AG09319 (cell line): ENCODE measurements around the gene C2orf69.

Source experiments
- DNase-seq: peaks from one replicate; pipeline ENCODE4 v3.0.0-alpha.2; 2010; ENCODE audit warnings: low read depth; ENCODE audit errors: extremely low read depth
- TF ChIP-seq, protein P1 (sequence below): IDR thresholded peaks from 2 replicates; pipeline ENCODE4 v1.5.1; 2011; ENCODE audit warnings: low read depth, mild to moderate bottlenecking, inconsistent platforms, low read length, moderate library complexity

C2orf69 gene

DNA sequence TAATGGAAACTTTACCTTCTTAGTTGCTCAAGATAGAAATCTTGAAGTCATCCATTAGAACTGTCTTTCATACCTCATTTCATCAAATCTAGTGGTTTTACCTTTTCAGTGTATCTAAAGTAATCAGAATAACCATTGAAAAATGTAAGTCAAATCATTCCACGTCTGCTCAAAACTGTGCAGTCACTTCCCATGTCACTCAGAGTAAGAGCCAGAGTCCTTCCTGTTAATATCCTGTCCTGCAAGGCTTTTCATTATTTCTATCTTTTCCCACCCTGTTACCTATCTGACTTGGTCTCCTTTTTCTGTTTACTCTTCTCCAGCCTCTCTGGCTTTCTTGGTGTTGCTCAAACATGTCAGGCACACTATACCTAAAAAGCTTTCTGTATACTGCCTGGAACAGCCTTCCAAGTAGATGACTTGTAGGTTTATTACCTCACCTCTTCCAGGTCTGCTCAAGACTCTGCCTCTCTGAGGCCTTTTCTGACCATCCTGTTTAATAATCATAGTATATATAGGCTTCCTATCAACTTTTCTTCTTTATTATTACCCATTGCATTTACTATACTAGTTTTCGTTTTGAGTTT, 3.4 kb downstream of the C2orf69 start:
- no peak for DNase-seq
- TF ChIP-seq, protein P1, sequence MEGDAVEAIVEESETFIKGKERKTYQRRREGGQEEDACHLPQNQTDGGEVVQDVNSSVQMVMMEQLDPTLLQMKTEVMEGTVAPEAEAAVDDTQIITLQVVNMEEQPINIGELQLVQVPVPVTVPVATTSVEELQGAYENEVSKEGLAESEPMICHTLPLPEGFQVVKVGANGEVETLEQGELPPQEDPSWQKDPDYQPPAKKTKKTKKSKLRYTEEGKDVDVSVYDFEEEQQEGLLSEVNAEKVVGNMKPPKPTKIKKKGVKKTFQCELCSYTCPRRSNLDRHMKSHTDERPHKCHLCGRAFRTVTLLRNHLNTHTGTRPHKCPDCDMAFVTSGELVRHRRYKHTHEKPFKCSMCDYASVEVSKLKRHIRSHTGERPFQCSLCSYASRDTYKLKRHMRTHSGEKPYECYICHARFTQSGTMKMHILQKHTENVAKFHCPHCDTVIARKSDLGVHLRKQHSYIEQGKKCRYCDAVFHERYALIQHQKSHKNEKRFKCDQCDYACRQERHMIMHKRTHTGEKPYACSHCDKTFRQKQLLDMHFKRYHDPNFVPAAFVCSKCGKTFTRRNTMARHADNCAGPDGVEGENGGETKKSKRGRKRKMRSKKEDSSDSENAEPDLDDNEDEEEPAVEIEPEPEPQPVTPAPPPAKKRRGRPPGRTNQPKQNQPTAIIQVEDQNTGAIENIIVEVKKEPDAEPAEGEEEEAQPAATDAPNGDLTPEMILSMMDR, result no peak

DNA sequence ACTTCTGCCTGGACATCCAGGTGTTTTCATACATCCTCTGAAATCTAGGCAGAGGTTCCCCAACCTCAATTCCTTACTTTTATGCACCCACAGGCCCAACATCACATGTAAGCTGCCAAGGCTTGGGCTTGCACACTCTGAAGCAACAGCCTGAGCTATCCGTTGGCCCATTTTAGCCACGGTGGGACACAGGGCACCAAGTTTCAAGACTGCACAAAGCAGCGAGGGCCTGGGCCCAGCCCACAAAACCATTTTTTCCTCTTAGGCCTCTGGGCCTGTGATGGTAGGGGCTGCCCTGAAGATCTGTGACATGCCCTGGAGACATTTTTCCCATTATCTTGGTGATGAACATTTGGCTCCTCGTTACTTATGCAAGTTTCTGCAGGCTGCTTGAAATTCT, 5.9 kb downstream of the C2orf69 start:
- DNase-seq, result no peak
- TF ChIP-seq, protein P1, result no peak

DNA sequence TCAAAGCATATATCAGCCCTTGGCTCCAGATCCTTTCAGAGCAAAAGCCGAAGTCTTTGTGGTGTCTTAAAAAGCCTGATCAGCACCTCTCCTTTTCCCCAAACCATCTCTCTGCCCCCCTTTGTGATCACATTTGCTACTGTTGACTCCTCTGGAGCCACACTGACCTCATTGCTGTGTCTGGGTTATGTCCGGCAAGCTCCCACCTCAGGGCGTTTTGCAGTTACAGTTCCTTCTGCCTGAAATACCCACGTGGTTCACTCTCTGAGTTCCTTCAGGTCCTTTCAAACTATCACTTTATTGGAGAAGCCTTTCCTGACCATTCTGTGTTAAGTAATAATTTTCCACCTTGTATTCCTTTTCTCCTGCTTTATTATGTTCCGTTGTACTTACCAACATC, 11.8 kb downstream of the C2orf69 start:
- TF ChIP-seq, protein P1, result no peak
- DNase-seq, result no peak

DNA sequence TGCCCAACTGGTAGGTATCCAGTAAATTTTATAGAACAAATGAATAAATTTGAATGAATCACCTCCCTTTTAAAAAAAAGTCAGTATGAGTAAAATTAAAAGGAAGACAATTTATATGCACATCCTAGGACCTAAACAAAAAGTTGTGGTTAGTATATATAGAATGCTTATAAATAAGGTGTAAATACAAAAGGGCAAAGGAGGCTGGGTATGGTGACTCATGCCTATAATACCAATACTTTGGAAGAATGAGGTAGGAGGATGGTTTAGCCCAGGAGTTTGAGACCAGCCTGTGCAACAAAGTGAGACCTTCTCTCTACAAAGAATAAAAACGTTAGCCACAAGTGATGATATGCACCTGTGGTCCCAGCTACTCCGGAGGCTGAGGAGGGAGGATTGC, 12.8 kb downstream of the C2orf69 start:
- no peak for DNase-seq
- TF ChIP-seq, protein P1, result no peak

DNA sequence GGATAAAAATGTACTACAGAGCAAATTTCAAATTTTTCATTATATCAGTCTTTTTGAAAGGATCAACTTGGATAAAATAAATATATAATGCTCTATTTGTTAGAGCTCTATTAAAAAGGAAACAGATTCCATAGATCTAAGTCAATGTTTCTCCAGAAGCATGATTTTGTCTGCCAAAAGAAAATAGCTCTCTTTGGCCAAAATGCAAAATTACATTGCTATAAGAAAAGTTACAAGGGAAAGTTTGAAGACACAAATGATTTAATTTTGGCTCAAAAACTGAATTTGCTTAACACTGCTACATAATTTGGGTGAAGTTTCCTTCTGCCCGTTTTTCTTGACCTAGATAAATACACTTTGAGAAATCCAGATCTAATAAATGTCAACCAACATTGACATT, 15.7 kb downstream of the C2orf69 start:
- TF ChIP-seq, protein P1, result no peak

DNA sequence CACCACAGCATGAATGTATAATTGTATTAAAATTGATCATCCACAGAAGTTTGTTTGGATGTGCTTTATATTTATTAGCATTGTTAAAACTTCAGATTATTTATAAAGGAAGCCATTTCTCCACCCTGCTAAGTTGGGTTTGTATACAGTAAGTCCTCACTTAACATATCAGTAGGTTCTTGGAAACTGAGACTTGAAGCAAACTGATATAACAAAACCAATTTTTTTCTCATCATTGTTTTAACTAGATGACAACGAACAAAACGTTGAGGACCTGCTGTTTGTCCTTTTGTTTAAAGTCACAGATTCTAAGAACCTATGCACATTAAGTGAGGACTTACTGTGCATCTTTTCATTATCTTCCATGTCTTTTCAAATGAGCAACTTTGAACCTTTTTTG, 17.1 kb downstream of the C2orf69 start:
- no peak for DNase-seq
- TF ChIP-seq, protein P1, result no peak

More for the DNA sequence above, 15.7 kb downstream of the C2orf69 start:
- no peak for DNase-seq

DNA sequence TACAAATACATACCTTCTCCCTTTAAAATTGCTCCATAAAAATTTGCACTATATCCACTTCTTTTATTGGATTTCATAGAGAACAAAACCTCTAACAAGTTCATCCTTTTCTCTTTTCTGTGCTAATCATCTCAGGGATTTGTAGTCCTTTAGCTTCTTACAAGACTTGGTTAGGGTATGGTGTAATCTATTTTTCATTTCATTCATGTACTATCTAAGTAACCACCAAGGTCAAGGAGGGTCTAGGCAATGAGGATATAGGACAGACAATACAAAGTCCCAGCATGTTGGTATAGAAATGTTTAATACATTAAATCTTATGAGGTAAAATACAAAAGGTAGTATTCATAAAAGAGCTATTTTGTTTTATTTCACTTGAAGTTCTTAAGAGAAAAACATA, 17.5 kb downstream of the C2orf69 start:
- no peak for DNase-seq
- TF ChIP-seq, protein P1, result no peak
